Stimulated activated CD4-positive, alpha-beta T cell treated with anti-CD3 and anti-CD28 coated beads, Interleukin-1b, Interleukin-23, amount 100 ng/mL, for 1 hour (primary cell): ENCODE results near the gene MINK1.

Experiments
- DNase-seq, 2 donors: peaks; one replicate each; pipeline ENCODE4 v3.0.0-alpha.2; 2020; ENCODE audit warnings: low read depth in 2 of 2

MINK1 gene

DNA sequence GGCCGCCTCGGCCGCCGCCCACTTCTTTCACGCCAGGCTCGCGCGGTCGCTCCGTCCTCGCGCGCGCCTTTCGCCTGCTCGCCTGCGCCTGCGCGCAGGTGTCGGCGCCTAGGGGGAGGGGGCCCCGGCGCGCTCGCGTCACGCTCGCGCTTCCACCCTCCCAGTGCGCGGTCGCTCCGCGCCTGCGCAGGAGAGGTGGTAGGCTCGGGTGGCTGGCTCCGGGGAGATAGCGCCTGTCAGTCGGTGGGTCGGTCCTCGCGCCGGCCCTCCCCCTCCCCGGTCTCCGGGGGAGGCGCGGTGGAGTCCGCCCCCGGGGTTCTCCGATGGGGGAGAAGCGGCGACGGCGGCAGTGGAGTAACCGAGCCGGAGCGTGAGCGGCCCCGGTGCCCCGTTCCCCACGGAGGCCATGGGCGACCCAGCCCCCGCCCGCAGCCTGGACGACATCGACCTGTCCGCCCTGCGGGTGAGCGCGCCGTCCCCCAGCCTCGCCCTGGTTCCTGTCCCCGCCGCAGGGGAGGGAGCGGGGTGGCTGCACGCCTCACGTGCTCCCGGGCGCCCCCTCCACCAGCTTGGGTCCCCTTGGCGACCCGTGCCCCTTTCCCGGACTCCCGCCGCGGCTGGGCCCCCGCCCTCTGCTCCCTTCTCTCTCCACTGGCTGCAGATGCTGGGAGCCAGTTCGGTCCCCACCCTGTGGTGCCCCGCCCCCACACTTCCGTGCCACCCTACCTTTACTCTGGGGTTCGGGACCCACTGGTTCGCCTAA is at the start of gene MINK1:
TSS of gene MINK1 (plus strand) at position 163 of the 763 bp plus-strand sequence. CDS start at position 407, 244 bp downstream.
- peak; percentile 63 to 79 for DNase-seq

DNA sequence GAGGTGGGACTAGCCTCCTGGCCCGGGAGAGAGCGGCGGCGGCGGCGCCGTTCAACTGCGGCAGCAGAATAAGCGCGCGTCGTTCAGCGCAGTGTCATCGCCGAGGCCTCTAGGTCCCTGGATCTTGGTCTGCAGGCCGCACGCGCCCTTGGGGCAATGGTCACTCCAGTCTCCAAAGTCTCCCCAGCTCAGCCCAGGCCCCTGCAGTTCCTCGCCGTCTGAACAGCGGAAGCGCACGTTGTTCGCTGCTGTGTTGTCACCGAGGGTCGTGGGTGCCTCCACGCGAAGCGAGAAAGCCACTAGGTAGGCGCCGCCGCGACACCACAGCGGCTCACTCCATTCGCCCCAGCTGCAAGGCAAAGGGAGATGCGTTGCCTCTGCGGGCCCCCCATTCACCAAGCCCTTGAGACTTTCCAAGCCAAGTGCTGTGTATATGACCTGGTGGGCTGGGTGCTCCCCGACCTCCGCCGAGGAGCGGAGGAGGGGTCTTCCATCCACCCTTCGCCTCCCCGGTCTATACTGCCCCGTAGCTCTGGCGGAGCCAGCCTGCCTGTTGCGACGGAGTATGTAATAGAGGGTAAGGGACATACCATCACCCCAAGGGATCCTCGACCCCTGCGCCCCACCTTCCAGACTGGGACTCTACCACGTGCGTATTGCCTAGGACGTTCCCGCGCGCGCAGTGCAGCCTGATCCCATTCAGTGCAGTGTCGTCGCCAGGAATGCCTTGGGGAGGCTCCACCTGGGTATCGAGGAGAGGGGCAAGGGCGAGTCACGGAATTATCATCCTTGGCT is 47.6 kb upstream of the MINK1 start:
- DNase-seq = no peak

DNA sequence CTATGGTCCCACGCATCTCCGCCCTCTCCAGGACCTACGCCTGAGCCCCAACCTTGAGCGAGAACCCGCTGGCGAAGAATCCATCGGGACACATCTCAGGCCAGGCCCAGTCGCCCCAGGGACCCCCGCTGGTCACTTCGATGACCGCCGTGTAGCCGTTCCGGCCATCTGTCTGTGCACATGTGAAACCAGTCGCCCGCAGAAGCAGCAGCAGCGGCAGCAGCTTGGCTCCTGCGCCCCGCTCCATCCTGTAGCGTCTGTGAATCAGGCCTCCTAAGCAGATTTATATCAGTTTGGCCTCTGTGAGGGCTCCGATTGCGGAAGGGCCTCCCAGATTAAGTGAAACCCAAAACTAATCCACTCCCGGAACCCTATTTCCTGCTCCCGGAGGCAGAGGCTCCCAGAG is 47.0 kb upstream of the MINK1 start, which contains the start of gene VMO1:
TSS of gene VMO1 (minus strand) at position 259 of the 406 bp plus-strand sequence. CDS start at position 247, 12 bp downstream.
- DNase-seq = no peak

- DNase-seq = no peak
These were observed 46.6 kb upstream of the MINK1 start for GRCh38 chr17:4786516-4786915.

DNA sequence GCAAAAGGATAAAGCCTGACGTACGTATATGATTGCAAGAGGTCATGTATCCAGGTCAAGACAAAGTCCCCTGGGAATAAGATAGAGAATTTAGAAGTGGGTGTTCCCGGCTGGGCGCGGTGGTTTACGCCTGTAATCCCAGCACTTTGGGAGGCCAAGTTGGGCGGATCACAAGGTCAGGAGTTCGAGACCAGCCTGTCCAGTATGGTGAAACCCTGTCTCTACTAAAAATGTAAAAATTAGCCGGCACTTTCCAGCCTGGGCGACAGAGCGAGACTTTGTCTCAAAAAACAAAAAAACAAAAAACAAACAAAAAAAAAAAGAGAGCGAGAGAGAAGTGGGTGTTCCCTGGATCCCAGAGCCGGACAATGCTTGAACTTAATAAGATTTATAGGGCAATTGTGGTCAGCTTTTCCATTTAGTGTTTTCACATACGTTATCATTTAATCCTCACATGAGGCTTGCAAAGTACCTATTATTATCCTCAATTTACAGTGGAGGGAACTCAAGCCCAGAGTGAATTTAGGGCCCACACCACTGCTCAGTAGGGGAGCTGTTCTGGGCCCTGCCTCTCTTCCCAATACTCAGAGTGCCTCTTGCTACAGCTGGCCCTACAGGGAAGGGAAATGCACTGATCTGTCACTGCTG is 44.9 kb upstream of the MINK1 start:
- DNase-seq = no peak

- DNase-seq = no peak
These were observed 44.1 kb upstream of the MINK1 start, which contains the start of gene GLTPD2 for GRCh38 chr17:4788807-4789700. Gene GLTPD2, plus strand, starts transcription at chr17:4788964. Its CDS starts 48 bp downstream, at chr17:4789012.

GRCh38 chr17:4789701-4789950 is 43.5 kb upstream of the MINK1 start:
- no peak for DNase-seq

- DNase-seq = peak; percentile 40 to 45
These were observed 43.0 kb upstream of the MINK1 start for GRCh38 chr17:4789951-4790704.

- DNase-seq = no peak
These were observed 42.4 kb upstream of the MINK1 start for GRCh38 chr17:4790705-4791088.

- DNase-seq = no peak
These were observed 38.0 kb upstream of the MINK1 start for GRCh38 chr17:4795168-4795567.

DNA sequence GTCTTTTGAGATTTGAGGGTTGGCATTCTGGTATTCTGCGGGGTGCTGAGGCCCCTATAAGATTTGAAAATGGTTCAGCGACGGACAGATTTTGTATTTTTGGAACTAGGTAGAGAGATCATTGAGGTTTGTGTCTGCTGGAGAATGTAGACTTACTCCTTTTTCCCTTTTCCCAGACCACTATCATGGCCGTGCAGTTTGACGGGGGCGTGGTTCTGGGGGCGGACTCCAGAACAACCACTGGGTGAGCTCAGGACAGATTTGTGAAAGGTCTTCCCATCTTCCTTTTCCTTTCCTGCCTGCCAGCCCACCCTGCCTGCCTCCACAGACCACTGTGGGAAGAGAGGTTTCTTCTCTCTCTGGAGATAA is 36.6 kb upstream of the MINK1 start:
- no peak for DNase-seq

DNA sequence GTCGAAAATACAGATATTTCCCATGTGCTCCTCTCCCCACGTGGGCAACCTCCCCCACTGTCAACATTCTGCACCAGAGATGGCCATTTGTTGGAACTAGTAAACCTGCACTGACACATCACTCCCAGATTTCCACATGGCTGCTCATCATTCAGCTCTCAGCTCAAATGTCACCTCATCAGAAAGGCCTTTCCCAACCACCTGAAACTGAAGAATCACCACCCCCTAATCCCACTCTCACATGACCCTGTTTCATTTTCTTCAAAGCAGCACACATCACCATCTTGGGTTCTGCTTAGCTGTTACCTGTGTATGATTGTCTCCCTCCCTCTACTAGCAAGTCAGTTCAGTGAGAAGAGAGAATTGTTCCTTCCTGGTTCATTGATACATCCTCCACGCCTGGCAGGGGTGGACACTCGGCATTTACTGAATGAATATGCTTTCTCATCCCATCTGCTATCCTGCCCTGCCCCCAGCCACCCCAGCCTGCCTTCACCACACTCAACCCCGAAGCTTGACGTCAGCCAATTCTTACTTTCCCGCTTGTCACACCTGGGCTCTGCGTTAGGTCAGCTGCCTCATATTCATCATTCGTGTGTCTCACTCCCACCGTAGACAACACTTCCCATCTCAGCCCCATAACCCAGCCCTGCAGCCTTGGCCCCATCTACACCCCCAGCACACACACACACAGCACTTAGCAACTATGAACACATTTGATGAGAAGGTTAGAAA is 32.5 kb upstream of the MINK1 start:
- no peak for DNase-seq

GRCh38 chr17:4802228-4802627 is 30.9 kb upstream of the MINK1 start, which contains the start of gene C17orf114:
Gene C17orf114, minus strand, starts transcription at chr17:4802328.
- DNase-seq = no peak

DNA sequence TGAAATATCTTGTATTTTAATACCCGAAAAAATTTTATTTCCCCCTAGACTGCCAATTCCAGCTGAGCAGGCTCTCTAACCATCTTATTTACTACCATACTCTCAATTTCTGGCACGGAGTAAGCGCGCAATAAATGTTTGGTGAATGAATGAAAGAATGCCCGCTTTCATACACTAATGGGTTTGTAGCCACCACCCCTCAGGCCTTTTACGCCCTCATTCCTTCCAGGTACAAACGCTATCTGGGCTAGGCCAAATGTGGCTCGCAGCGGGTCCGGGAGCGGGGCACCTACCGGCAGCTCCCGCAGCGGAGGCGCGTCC is 26.7 kb upstream of the MINK1 start:
- DNase-seq = no peak

- DNase-seq = peak; percentile 61 to 73
These were observed 26.1 kb upstream of the MINK1 start, which contains the start of gene PLD2 for GRCh38 chr17:4806777-4807604. Gene PLD2, plus strand, starts transcription at chr17:4807152. Its CDS starts 621 bp downstream, at chr17:4807773.

- no peak for DNase-seq
These were observed 25.3 kb upstream of the MINK1 start for GRCh38 chr17:4807605-4808377.

DNA sequence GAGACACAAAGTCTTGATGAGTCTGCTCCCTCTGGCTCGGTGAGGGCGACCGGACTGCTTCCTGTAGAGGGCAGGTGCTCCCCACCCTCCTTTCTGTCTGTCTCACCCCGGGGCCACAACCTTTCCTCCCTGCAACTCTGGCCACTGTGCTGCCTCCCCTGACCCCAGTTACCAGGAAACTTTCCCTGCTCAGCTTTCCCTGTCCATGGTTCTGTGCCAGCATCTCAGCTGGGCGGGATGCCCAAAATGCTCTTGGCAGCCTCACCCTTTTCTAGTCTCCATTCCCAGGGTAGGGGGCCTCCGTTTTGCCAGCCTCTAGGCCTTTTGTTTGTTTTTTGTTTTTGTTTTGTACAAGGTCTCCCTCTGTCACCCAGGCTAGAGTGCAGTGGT is 24.8 kb upstream of the MINK1 start:
- DNase-seq = no peak

- no peak for DNase-seq
These were observed 22.3 kb upstream of the MINK1 start for GRCh38 chr17:4810696-4811290.
